ENCODE results near the gene MED29. TPM values are rescaled to one million over a fixed set of nuclear protein-coding genes. Genes with fewer than 3 reads are reported as not detected.

Gene MED29
- total RNA-seq, 1 experiment from 2014 or later = 17.0 TPM

DNA sequence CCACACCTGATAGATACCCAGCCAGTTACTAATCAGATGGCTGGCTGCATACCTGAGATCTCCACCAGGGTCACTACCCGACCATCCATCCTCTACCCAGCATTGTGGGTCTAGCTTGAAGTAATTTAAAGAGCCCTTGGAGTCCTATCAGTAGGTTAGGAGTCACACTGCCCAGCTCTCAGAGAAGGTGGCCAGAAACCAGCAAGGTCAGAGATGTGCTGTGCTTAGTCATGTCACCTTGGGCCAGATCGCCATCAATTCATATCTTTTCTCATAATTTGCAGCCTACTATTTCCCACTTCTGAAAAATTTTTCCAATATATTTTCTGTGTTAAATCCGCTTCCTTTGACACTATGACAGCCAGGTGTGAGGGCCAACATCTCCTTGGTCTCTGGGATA is 35.1 kb upstream of the MED29 start:
- ATAC-seq (no peak), DNase-seq (no peak)
- Histone ChIP-seq H2AFZ (ENCODE audit: low read length) (no peak overlapping the region), H3K9ac (ENCODE audit: low read length) (no peak overlapping the region), H3K79me2 (ENCODE audit: low read length) (no peaks in the 10 kb centered on the region), H3K27ac (ENCODE audit: low read length) (no peak overlapping the region), H3K9me2 (replicated peaks; ENCODE audit: low read length) (no peaks in the 10 kb centered on the region), H3K36me3 (ENCODE audit: low read depth, low read length) (no peaks in the 10 kb centered on the region; the same call in 1 of the 2 replicates), H3K4me2 (ENCODE audit: low read length) (no peak overlapping the region), H3K4me1 (ENCODE audit: insufficient read depth, low read length) (no peaks in the 10 kb centered on the region), H3K4me3 (ENCODE audit: low read length) (no peak overlapping the region), H3K27me3 (ENCODE audit: low read length) (no peaks in the 10 kb centered on the region), H4K20me1 (ENCODE audit: low read length) (no peaks in the 10 kb centered on the region), H3K9me3 (ENCODE audit: low read length) (no peaks in the 10 kb centered on the region), H3F3A (ENCODE audit: low read length, unreplicated experiment) (no peaks in the 10 kb centered on the region)
- intact Hi-C loops (cut with micrococcal nuclease) = no loop called here
- no TSS peak for BruUV-seq (replicated peaks)
- CTCF ChIA-PET = no interaction called here
- TF ChIP-seq, protein P1, sequence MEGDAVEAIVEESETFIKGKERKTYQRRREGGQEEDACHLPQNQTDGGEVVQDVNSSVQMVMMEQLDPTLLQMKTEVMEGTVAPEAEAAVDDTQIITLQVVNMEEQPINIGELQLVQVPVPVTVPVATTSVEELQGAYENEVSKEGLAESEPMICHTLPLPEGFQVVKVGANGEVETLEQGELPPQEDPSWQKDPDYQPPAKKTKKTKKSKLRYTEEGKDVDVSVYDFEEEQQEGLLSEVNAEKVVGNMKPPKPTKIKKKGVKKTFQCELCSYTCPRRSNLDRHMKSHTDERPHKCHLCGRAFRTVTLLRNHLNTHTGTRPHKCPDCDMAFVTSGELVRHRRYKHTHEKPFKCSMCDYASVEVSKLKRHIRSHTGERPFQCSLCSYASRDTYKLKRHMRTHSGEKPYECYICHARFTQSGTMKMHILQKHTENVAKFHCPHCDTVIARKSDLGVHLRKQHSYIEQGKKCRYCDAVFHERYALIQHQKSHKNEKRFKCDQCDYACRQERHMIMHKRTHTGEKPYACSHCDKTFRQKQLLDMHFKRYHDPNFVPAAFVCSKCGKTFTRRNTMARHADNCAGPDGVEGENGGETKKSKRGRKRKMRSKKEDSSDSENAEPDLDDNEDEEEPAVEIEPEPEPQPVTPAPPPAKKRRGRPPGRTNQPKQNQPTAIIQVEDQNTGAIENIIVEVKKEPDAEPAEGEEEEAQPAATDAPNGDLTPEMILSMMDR (conservative IDR thresholded peaks at IDR 0.05; ENCODE audit: low read depth, low read length) = no peak
- TF ChIP-seq EZH2 (IDR thresholded peaks at IDR 0.05; ENCODE audit: low read length, unreplicated experiment) = no peak
- no peak for TF ChIP-seq EZH2phosphoT487 (IDR thresholded peaks at IDR 0.05; ENCODE audit: borderline replicate concordance, low read length)
- POLR2A ChIA-PET (ENCODE audit: unreplicated experiment) = no interaction called here

DNA sequence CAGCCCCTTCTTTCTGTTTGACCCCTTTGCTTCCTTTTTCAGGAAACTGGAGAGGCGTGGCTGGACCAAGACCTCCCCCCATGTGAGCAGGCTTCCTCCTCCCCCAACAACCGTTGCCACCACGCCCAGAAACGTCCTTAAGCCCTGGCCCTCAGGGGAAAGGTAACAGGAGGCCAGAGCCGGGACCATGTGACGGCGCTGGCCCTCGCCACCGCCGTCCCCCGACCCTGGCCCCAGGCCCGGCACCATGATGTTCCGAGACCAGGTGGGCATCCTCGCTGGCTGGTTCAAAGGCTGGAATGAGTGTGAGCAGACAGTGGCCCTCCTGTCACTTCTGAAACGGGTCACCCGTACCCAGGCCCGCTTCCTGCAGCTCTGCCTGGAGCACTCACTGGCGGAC is 34.5 kb upstream of the MED29 start:
- Histone ChIP-seq H3K4me2 (ENCODE audit: low read length) (no peak overlapping the region), H3K9ac (ENCODE audit: low read length) (no peak overlapping the region), H2AFZ (ENCODE audit: low read length) (no peak overlapping the region), H3K9me3 (ENCODE audit: low read length) (no peaks in the 10 kb centered on the region), H3K4me3 (ENCODE audit: low read length) (no peak overlapping the region), H3K79me2 (ENCODE audit: low read length) (no peaks in the 10 kb centered on the region), H3K36me3 (ENCODE audit: low read depth, low read length) (no peaks in the 10 kb centered on the region; the same call in 1 of the 2 replicates), H3K9me2 (replicated peaks; ENCODE audit: low read length) (no peaks in the 10 kb centered on the region), H4K20me1 (ENCODE audit: low read length) (no peaks in the 10 kb centered on the region), H3K4me1 (ENCODE audit: insufficient read depth, low read length) (no peaks in the 10 kb centered on the region), H3F3A (ENCODE audit: low read length, unreplicated experiment) (no peaks in the 10 kb centered on the region), H3K27me3 (ENCODE audit: low read length) (no peaks in the 10 kb centered on the region), H3K27ac (ENCODE audit: low read length) (no peak overlapping the region)
- ATAC-seq = no peak
- DNase-seq = no peak
- intact Hi-C loops (cut with micrococcal nuclease) = no loop called here
- CTCF ChIA-PET = no interaction called here
- POLR2A ChIA-PET (ENCODE audit: unreplicated experiment) = no interaction called here
- TF ChIP-seq EZH2 (IDR thresholded peaks at IDR 0.05; ENCODE audit: low read length, unreplicated experiment) (no peak), EZH2phosphoT487 (IDR thresholded peaks at IDR 0.05; ENCODE audit: borderline replicate concordance, low read length) (no peak)
- TF ChIP-seq, protein P1 (conservative IDR thresholded peaks at IDR 0.05; ENCODE audit: low read depth, low read length) = no peak
- BruUV-seq (replicated peaks) = no TSS peak

DNA sequence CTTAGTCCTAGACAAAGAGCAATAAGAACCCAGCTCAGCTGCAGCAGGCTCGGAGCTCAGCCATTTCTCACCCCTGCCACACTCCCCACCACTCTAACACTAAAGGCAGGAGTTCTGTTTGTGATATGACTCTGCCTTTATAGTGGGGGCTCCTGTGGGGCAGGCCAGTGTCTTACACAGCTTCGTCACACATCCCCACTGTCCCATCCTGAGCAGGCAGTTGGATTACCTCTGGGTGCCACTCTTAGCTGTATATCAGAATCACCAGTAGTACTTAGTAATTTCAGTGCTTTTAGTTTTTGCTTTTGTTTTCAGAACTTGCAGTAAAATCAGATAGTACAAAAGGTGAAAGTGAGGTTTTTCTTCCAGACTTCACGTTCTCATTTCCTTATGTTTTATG is 32.2 kb upstream of the MED29 start:
- TF ChIP-seq, protein P1 (conservative IDR thresholded peaks at IDR 0.05; ENCODE audit: low read depth, low read length) = no peak
- no peak for TF ChIP-seq EZH2phosphoT487 (IDR thresholded peaks at IDR 0.05; ENCODE audit: borderline replicate concordance, low read length)
- TF ChIP-seq EZH2 (IDR thresholded peaks at IDR 0.05; ENCODE audit: low read length, unreplicated experiment) = no peak
- H3K4me1 ChIP-seq (ENCODE audit: insufficient read depth, low read length) = 0 out of 2 replicates have a peak, but pooled peaks cover 5% of the 10 kb centered on the region
- H4K20me1 ChIP-seq (ENCODE audit: low read length) = no peaks in the 10 kb centered on the region
- no peak overlapping the region for H3K4me3 ChIP-seq (ENCODE audit: low read length)
- H3K36me3 ChIP-seq (ENCODE audit: low read depth, low read length) = no peaks in the 10 kb centered on the region; the same call in 1 of the 2 replicates
- H3K79me2 ChIP-seq (ENCODE audit: low read length) = no peaks in the 10 kb centered on the region
- H3K9me3 ChIP-seq (ENCODE audit: low read length) = no peaks in the 10 kb centered on the region
- no peak overlapping the region for H2AFZ ChIP-seq (ENCODE audit: low read length)
- no peaks in the 10 kb centered on the region for H3F3A ChIP-seq (ENCODE audit: low read length, unreplicated experiment)
- DNase-seq (no peak), ATAC-seq (no peak)
- H3K4me2 ChIP-seq (ENCODE audit: low read length) = no peak overlapping the region
- no peaks in the 10 kb centered on the region for H3K27me3 ChIP-seq (ENCODE audit: low read length)
- intact Hi-C loops (cut with micrococcal nuclease) = no loop called here
- CTCF ChIA-PET = no interaction called here
- BruUV-seq (replicated peaks) = no TSS peak
- H3K9ac ChIP-seq (ENCODE audit: low read length) = no peak overlapping the region
- H3K27ac ChIP-seq (ENCODE audit: low read length) = no peak overlapping the region
- no peaks in the 10 kb centered on the region for H3K9me2 ChIP-seq (replicated peaks; ENCODE audit: low read length)
- POLR2A ChIA-PET (ENCODE audit: unreplicated experiment) = no interaction called here

Data from PC-3 (cell line).